Stimulated activated CD8-positive, alpha-beta memory T cell treated with anti-CD3 and anti-CD28 coated beads, Interleukin-15, amount 100 ng/mL, for 1 hour (primary cell): ENCODE data around the gene IGFBP2.

Source experiments
- DNase-seq: peaks from one replicate; pipeline ENCODE4 v3.0.0-alpha.2; 2020; ENCODE audit warnings: low read depth

IGFBP2 gene

GRCh38 chr2:216661639-216662375, 28.6 kb downstream of the IGFBP2 start:
- no peak for DNase-seq

GRCh38 chr2:216663106-216663505, 29.9 kb downstream of the IGFBP2 start:
- DNase-seq, result no peak

GRCh38 chr2:216663846-216664245, 30.6 kb downstream of the IGFBP2 start:
- DNase-seq, result no peak

- no peak for DNase-seq
Measured at GRCh38 chr2:216664593-216665034, 31.4 kb downstream of the IGFBP2 start.

GRCh38 chr2:216665242-216665641, 32.0 kb downstream of the IGFBP2 start:
- no peak for DNase-seq

- DNase-seq, result no peak
Measured at GRCh38 chr2:216665717-216666116, 32.5 kb downstream of the IGFBP2 start.

- peak; percentile 20 for DNase-seq
Measured at GRCh38 chr2:216666461-216667233, 33.4 kb downstream of the IGFBP2 start.

- DNase-seq, result no peak
Measured at GRCh38 chr2:216670266-216671080, 37.3 kb downstream of the IGFBP2 start.

- DNase-seq, result no peak
Measured at GRCh38 chr2:216671081-216671411, 37.8 kb downstream of the IGFBP2 start.

- DNase-seq, result no peak
Measured at GRCh38 chr2:216671791-216672343, 38.6 kb downstream of the IGFBP2 start.

GRCh38 chr2:216672466-216672865, 39.2 kb downstream of the IGFBP2 start:
- DNase-seq, result no peak

- DNase-seq, result no peak
Measured at GRCh38 chr2:216673021-216673420, 39.8 kb downstream of the IGFBP2 start.

GRCh38 chr2:216673609-216674008, 40.4 kb downstream of the IGFBP2 start:
- no peak for DNase-seq

- DNase-seq, result no peak
Measured at GRCh38 chr2:216674376-216674775, 41.2 kb downstream of the IGFBP2 start.

GRCh38 chr2:216676630-216677029, 43.4 kb downstream of the IGFBP2 start:
- no peak for DNase-seq

GRCh38 chr2:216677439-216678097, 44.3 kb downstream of the IGFBP2 start:
- no peak for DNase-seq

GRCh38 chr2:216678098-216678465, 44.9 kb downstream of the IGFBP2 start:
- DNase-seq, result no peak

- no peak for DNase-seq
Measured at GRCh38 chr2:216678813-216679657, 45.8 kb downstream of the IGFBP2 start.

GRCh38 chr2:216679658-216680024, 46.4 kb downstream of the IGFBP2 start:
- DNase-seq, result no peak

- no peak for DNase-seq
Measured at GRCh38 chr2:216680951-216681629, 47.9 kb downstream of the IGFBP2 start.
